MM.1S (cell line): ENCODE results near the gene LHFPL4.

ENCODE experiments used
- CTCF ChIP-seq: fragments of 300-600 bp; sonication (generic); IDR thresholded peaks from 2 replicates; pipeline ENCODE4 v1.5.1; 2016; ENCODE audit warnings: antibody characterized with exemption, low read length, mixed read lengths
- EZH2 ChIP-seq: fragments of 300-600 bp; sonication (generic); optimal IDR thresholded peaks from 2 replicates; pipeline ENCODE3; 2017; ENCODE audit warnings: low read depth, mild to moderate bottlenecking, antibody characterized with exemption, low read length, mixed read lengths
- EZH2phosphoT487 ChIP-seq: fragments of 300-600 bp; sonication (generic); IDR thresholded peaks from 2 replicates; pipeline ENCODE4 v1.6.1; 2018; ENCODE audit warnings: antibody characterized with exemption, low read length

- TF ChIP-seq CTCF (no peak), EZH2 (no peak), EZH2phosphoT487 (no peak)
Observed at GRCh38 chr3:9583371-9583770, 29.7 kb upstream of the LHFPL4 start.
